AG08396 (cell line): ENCODE measurements around the gene SACM1L.
A peak's percentile ranks its signal among the peaks of the same experiment; 100 is the strongest.
"Not testable (repeated sequence)": the region's sequence is repeated elsewhere in the genome, so short reads cannot be mapped to it uniquely, and the experiment has no call there.

ENCODE experiments used
- DNase-seq: peaks from one replicate; pipeline ENCODE4 v3.0.0; 2012; ENCODE audit warnings: low spot score, mixed read lengths

The SACM1L gene

DNA sequence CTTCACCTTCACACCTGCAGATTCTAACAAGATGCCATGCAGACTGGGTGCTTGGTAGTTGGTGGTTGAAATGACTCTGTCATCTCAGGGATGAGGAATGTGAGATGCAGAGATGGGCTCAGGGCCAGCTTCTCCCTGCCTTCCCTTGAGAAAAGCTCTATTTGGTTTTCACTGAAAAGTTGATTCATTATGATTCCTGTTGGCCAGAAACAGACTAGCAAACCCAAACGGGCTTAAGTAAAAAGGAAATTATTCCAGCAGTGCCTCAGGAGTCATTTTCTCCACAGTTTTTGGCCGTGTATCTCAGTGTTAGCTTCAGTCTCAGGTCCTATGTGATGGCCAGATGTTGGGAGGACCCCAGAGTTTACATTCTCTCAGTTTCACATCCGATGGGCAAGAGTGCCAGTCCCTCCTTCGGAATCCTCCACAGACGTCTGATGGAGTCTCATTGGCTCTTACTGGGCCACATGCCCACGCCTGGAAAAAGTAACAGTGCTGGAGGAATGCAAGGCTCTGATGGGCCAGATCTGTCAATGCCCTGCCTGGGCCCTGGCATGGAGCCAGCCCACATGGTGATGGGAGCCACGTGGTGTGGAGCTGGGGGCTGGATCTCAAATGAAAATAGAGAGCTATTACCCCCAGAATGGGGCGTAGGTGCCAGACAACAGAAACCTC, 22.3 kb upstream of the SACM1L start:
- DNase-seq = peak; percentile 41

DNA sequence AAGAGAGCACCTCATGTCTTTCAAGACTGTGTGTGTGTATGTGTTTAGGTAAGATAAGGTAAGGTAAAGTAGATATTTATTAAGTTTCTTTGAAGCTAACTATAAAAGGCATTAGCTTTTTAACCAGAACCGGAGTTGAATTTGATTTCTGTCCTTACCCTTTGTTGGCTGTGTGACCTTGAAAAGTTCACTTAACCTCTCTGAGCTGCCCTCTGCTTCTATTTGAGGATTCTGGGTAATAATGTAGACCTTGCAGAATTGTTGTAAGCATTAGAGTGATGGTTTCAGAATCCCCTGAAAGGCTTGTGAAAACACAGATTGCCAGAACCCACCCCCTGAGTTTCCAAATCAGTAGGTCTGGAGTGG, 21.6 kb upstream of the SACM1L start:
- DNase-seq = no peak

DNA sequence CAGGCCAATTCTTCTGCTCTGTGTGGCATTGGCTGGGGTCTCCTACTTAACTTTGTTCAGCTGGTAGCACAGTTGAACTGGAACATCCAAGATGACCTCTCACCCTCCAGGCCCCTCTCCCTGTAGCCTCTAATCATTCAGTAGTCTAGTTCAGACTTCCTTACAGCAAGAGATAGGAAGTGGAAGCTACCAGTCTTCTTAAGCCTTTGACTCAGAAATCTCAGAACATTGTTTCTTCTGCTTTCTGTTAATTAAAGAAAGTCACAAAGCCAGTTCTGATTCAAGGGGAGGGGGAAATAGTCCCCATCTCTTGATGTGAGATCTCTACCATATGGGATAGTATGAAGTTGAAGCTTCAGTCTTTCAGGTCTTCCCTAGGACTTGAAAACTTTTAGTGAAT, 18.8 kb upstream of the SACM1L start:
- DNase-seq = no peak

- DNase-seq = no peak
Measured at GRCh38 chr3:45670991-45671390, 18.2 kb upstream of the SACM1L start.

DNA sequence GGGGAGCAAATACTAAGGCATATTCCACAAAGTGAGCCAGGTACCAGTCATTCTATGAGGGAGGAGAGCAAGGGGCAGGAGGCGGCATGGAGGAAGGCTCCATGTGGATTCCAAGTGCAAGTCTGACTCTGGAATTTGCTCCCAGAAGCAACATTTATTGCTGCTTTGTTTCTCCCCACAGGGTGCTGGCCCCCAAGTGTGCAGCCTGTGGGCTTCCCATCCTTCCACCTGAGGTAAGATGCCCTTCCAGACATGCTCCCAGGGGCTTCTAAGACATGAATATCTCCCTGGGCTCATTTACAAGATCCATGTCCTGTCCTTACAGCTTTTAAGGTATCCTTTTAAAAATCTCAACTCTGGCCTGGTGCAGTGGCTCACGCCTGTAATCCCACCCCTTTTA, 15.9 kb upstream of the SACM1L start:
- no peak for DNase-seq

- no peak for DNase-seq
Measured at GRCh38 chr3:45676325-45677032, 12.7 kb upstream of the SACM1L start.

DNA sequence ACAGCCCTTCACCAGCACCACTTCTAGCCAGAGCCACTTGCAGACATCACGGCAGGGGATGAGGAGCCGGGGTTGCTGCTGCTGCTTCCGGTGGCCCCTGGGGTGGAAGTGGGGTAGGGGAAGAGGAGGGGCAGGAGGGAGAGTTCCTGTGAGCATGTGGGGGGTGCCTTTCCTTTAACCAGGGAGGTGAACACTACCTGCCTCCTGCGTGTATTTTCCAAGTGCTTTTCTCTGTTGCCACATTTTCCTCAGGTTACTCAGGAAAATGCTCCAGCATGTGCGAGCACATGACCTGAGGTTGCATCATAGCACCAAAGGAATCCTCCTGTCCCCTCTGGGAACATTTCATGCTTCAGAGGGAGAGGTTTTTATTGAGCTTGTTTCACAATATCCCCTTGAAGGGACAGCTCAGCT, 12.2 kb upstream of the SACM1L start:
- peak; percentile 39 for DNase-seq

DNA sequence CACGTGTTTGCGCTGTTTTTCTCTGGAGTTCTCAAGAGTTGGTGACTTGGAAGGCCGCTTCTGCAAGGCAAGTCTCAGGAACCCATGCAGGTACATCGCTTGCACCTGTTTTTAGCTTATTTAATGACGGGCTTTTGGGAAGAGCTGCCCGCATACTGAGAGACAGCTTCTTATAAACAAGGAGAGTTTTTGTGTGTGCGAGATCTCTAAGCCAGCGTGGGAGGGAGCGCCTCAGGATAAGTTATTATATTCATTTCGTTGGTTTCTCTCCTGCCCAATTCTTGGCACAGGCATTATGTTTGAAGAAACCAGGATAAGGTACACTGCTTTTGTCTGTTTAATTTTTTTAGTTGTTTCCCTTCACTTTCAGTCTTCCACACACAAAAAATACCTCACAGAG, 11.4 kb upstream of the SACM1L start:
- no peak for DNase-seq

GRCh38 chr3:45679805-45680204, 9.4 kb upstream of the SACM1L start:
- no peak for DNase-seq

DNA sequence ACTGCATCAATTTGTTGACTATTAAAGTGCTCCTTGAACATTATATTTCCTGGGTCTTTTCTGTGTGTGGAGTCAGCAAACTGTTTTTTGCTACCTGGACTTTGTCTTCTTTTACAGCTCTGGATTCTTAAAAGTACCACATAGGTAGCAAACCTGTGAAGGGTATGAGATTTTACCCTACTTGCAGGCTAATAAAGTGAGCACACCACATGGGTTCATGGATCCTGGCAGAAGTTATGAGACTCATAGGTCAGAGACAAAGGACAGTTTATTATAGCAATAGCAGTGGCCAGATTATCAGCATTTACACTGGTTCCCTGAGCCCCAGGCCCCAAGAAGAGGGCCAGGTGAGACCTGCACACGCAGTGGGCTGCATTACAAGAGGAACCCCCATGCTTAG, 8.0 kb upstream of the SACM1L start:
- no peak for DNase-seq

DNA sequence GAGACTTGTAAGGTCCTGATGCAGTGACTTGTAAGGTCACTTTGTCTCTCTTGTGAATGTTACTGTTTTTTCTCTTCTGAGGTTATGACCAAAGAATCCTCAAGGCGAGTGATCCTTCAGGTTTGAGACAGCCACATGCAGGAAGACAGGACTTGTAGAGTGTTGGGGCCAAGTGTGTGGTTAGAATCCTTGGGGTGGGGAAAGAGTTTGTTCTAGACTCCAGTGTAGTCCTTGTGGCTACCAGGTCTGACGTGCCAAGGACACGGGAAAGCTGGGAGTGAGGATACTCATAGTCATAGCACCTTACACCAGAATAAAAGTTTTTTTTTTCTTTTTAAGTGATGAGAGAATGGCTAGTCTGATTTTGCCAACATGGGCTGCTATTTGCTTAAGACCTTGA, 7.3 kb upstream of the SACM1L start:
- DNase-seq = no peak

- DNase-seq = no peak
Measured at GRCh38 chr3:45682311-45682710, 6.9 kb upstream of the SACM1L start.

GRCh38 chr3:45682786-45683185, 6.4 kb upstream of the SACM1L start:
- no peak for DNase-seq

DNA sequence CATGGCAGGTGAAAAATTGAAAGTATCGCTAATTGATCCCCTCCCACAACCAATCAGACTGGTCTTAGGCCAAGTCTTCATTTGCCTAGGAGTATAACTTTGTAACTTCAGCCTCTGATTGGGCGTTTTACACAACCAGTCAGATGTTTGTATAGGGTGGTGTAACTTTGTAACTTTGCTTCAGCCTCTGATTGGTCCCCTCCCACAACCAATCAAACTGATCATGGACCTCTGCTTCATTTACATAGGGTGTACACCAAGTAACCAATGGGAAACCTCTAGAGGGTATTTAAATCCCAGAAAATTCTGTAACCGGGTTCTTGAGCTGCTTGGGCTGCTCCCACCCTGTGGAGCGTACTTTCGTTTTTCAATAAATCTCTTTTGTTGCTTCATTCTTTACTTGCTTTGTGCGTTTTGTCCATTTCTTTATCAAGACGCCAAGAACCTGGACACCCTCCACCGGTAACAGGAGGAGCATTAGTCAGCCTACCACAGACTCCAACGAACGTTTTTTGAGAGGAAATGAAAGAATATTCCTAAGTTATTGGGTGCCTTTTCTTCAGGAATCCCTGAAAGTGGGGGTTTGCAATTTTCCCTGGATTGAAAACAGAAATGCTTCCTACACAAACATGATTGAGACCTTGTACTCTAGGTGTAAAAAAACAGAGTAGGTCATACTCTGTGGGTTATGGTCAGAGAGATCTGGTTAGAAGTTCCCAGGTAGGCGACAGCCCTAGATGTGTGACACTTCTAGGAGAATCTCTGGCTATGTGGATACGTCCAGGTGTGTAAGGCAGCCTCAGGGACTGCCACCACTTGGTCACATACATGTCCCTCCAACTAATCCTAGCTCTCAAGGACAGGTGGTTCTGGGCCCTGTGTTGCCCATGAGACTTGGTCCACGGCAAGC, 5.5 kb upstream of the SACM1L start:
- DNase-seq = no peak

- DNase-seq = no peak
Measured at GRCh38 chr3:45684327-45684892, 4.8 kb upstream of the SACM1L start.

- not testable (repeated sequence) for DNase-seq
Measured at GRCh38 chr3:45685722-45686121, 3.5 kb upstream of the SACM1L start.

GRCh38 chr3:45686850-45687249, 2.3 kb upstream of the SACM1L start:
- DNase-seq = no peak

- no peak for DNase-seq
Measured at GRCh38 chr3:45687828-45688193, 1.4 kb upstream of the SACM1L start.

DNA sequence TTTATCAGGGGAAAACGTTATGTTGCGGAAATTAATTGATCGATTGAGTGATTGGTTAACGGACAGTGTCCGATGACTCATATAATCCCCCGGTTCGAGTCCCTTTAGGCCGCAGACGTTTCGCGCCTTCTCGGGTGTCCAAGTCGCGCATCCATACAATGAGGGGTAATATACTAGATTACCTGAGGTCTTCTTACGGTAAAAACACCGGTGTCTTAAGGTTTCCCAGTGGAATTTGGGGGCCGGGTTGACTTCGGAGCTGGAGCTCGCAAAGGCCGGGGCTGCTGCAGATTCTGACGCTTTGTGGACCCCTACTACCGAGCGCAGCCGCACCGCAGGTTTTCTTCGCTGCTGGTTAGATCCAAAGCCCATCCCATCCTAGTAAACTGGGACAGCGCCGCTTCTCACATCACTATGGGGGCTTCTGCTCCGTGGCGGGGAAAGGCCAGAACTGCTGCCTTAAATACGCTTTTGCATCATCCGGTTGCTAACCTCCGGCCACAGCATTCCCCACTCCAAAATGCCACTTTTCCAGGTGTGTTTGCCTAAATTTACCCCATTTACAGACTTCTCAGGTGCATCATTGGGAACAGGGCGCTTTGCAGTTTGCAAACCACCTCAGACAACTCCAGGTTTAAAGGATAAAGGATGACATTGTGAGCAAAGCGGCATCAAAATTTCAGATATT, 858 bp upstream of the SACM1L start:
- peak; percentile 13 for DNase-seq

- no peak for DNase-seq
Measured at GRCh38 chr3:45689787-45690145, 570 bp downstream of the SACM1L start.

DNA sequence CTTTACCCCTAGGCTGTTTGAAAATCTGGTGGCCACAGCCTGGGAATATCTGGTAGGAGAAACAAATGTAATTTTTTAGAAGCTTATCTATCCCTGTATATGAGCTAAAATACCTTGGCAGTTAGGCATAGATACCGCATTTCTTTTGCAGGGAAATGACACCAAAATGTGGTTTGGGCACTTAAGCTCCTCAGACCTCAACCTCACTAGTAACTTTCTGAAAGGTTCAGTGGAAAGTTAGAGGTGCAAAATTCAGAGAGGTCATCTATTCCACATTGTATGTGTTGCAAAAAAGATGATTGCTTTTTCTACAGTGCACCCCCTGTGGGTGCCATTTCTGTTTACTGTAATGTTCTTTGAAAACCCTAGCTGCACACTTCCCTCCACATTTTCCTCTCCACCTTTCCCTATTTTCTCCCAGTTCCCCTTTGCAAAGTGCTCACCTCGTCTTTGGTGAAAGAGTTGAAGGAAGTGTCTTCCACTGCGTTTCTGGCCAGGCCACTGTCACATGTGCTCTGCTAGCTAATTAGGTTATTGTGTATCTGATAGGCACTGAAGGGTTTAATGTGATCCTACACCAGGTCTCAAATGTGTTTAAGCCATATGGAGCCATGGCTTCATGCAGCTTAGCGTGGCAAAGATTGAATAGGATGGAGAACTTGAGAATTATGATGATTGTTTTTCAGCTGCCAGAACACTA, 1.3 kb downstream of the SACM1L start:
- no peak for DNase-seq

DNA sequence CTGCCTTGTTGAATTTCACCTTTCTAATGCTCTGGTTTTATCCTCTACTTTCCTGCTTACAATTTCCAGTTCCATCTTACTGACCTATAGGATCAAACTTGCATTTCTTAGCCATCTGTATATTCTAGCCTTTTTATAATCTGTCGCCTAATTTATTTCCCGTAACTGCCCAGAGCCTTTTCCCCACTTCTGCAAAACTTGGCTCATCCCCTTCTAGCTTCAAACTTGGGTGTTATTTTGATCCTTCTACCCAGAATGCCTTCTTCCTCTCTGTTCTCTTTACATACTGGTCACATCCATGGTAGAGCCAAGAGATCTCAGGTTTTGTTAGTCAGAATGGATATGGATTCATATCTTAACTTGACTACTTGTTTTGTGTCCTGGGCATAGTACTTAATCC, 2.6 kb downstream of the SACM1L start:
- DNase-seq = no peak
